ENCODE measurements around the gene CFAP52. TPM values are rescaled to one million over a fixed set of nuclear protein-coding genes. Genes with fewer than 3 reads are reported as not detected.

Gene CFAP52
- total RNA-seq, 1 experiment from 2014 or later: 0.47 TPM

DNA sequence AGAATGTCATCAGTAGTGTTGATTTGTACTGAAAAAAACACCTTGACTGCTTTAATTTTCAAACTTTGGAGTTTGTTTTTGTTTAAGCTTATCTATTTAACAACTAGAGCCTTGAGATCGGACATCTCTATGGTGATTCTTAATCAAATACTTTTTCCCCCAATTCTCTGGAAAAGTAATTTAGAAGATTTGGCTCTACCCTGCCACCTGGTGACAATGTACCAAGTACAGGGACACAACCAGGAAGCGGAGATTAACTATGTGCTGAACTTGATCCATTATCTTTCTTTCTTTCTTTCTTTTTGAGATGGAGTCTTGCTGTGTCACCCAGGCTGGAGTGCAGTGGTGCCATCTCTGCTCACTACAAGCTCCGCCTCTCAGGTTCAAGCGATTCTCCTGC, 99.6 kb downstream of the CFAP52 start:
- peak; percentile 22 for DNase-seq
- no peak overlapping the region for H3K4me3 ChIP-seq (ENCODE audit: low read length)
- no peak for TF ChIP-seq EZH2 (IDR thresholded peaks at IDR 0.05; ENCODE audit: low read length, unreplicated experiment)
- peak; percentile 51 for TF ChIP-seq CTCF (conservative IDR thresholded peaks at IDR 0.05; ENCODE audit: low read depth, low read length)
- peak overlapping the region; percentile 94 for H3K27ac ChIP-seq (ENCODE audit: low read length)
- H3K79me2 ChIP-seq (ENCODE audit: low read length): no peaks in the 10 kb centered on the region
- POLR2A ChIA-PET (ENCODE audit: unreplicated experiment): no interaction called here
- H3K36me3 ChIP-seq (ENCODE audit: low read depth, low read length): peaks cover 12% of the 10 kb centered on the region
- no peak for ATAC-seq
- peaks cover 6% of the 10 kb centered on the region for H3F3A ChIP-seq (ENCODE audit: low read length, unreplicated experiment)
- no peaks in the 10 kb centered on the region for H3K9me2 ChIP-seq (replicated peaks; ENCODE audit: low read length)
- intact Hi-C loops (cut with micrococcal nuclease): loop anchor here (1.0 to 2.0 kb wide), 2 partner anchors 31 to 99 kb away; partner anchors contain the start of gene USP43
- H4K20me1 ChIP-seq (ENCODE audit: low read length): no peaks in the 10 kb centered on the region
- no peaks in the 10 kb centered on the region for H3K27me3 ChIP-seq (ENCODE audit: low read length)
- H3K4me2 ChIP-seq (ENCODE audit: low read length): no peak overlapping the region
- BruUV-seq (replicated peaks): no TSS peak
- peaks cover 19% of the 10 kb centered on the region for H3K4me1 ChIP-seq (ENCODE audit: insufficient read depth, low read length)
- H3K9me3 ChIP-seq (ENCODE audit: low read length): 0 out of 2 replicates have a peak, but pooled peaks cover 7% of the 10 kb centered on the region
- H2AFZ ChIP-seq (ENCODE audit: low read length): no peak overlapping the region
- CTCF ChIA-PET: no interaction called here
- no peak overlapping the region for H3K9ac ChIP-seq (ENCODE audit: low read length)

DNA sequence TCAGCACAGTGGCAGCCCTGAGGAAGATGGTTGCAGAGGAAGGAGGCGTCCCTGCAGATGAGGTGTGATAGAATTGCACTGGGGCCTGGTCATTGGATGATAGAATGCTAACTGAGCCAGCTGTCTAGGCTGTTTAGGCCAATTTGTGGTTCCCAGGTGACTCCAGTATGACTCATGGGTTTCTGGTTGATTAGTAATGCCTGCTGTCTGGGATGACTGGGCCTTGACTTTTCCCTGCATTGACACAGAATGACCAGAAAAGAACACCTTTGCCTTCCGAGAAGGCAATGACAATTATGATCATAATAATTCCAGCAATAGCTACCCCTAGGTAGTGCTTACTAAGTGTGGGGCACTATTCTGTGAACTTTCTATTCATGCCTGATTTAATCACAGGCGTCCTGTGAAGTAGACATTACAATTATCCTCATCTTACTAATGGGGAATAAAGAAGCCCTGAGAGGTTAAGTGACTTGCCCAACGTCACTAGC, 100.4 kb downstream of the CFAP52 start:
- BruUV-seq (replicated peaks): no TSS peak
- CTCF ChIA-PET: no interaction called here
- Histone ChIP-seq H3K27me3 (ENCODE audit: low read length) (no peaks in the 10 kb centered on the region), H2AFZ (ENCODE audit: low read length) (0 out of 2 replicates have a peak overlapping the region, but pooled peaks have one; percentile 18), H3K4me1 (ENCODE audit: insufficient read depth, low read length) (peaks cover 19% of the 10 kb centered on the region), H3K9me2 (replicated peaks; ENCODE audit: low read length) (no peaks in the 10 kb centered on the region), H3K79me2 (ENCODE audit: low read length) (no peaks in the 10 kb centered on the region), H3K36me3 (ENCODE audit: low read depth, low read length) (peaks cover 16% of the 10 kb centered on the region), H4K20me1 (ENCODE audit: low read length) (no peaks in the 10 kb centered on the region), H3K9me3 (ENCODE audit: low read length) (0 out of 2 replicates have a peak, but pooled peaks cover 7% of the 10 kb centered on the region), H3F3A (ENCODE audit: low read length, unreplicated experiment) (peaks cover 6% of the 10 kb centered on the region), H3K9ac (ENCODE audit: low read length) (peak overlapping the region; percentile 68), H3K4me3 (ENCODE audit: low read length) (peak overlapping the region; percentile 26; the same call in 1 of the 2 replicates), H3K27ac (ENCODE audit: low read length) (peak overlapping the region; percentile 94), H3K4me2 (ENCODE audit: low read length) (peak overlapping the region; percentile 79)
- POLR2A ChIA-PET (ENCODE audit: unreplicated experiment): no interaction called here
- intact Hi-C loops (cut with micrococcal nuclease): loop anchor here (1.0 to 2.0 kb wide), 3 partner anchors 29 to 100 kb away; partner anchors contain the start of gene USP43
- ATAC-seq: peak; percentile 96
- TF ChIP-seq EZH2 (IDR thresholded peaks at IDR 0.05; ENCODE audit: low read length, unreplicated experiment): no peak
- TF ChIP-seq EZH2phosphoT487 (IDR thresholded peaks at IDR 0.05; ENCODE audit: borderline replicate concordance, low read length): no peak
- TF ChIP-seq CTCF (conservative IDR thresholded peaks at IDR 0.05; ENCODE audit: low read depth, low read length): no peak
- peak; percentile 94 for DNase-seq

GRCh38 chr17:9677411-9677810, 101.0 kb downstream of the CFAP52 start:
- intact Hi-C loops (cut with micrococcal nuclease): loop anchor here (1.0 to 2.0 kb wide), 2 partner anchors 29 to 33 kb away; partner anchors contain the start of gene USP43
- peak; percentile 61 for ATAC-seq

More at GRCh38 chr17:9677411-9677810, 101.0 kb downstream of the CFAP52 start:
- H3K79me2 ChIP-seq (ENCODE audit: low read length): no peaks in the 10 kb centered on the region
- H3K9ac ChIP-seq (ENCODE audit: low read length): peak overlapping the region; percentile 68
- BruUV-seq (replicated peaks): no TSS peak
- ChIA-PET CTCF (no interaction called here), POLR2A (ENCODE audit: unreplicated experiment) (no interaction called here)
- no peaks in the 10 kb centered on the region for H4K20me1 ChIP-seq (ENCODE audit: low read length)
- no peaks in the 10 kb centered on the region for H3K9me2 ChIP-seq (replicated peaks; ENCODE audit: low read length)
- H2AFZ ChIP-seq (ENCODE audit: low read length): 0 out of 2 replicates have a peak overlapping the region, but pooled peaks have one; percentile 18
- peak overlapping the region; percentile 26; the same call in 1 of the 2 replicates for H3K4me3 ChIP-seq (ENCODE audit: low read length)
- peaks cover 6% of the 10 kb centered on the region for H3F3A ChIP-seq (ENCODE audit: low read length, unreplicated experiment)
- peak overlapping the region; percentile 79 for H3K4me2 ChIP-seq (ENCODE audit: low read length)
- no peaks in the 10 kb centered on the region for H3K27me3 ChIP-seq (ENCODE audit: low read length)
- TF ChIP-seq EZH2 (IDR thresholded peaks at IDR 0.05; ENCODE audit: low read length, unreplicated experiment) (no peak), EZH2phosphoT487 (IDR thresholded peaks at IDR 0.05; ENCODE audit: borderline replicate concordance, low read length) (no peak), CTCF (conservative IDR thresholded peaks at IDR 0.05; ENCODE audit: low read depth, low read length) (no peak)
- 0 out of 2 replicates have a peak, but pooled peaks cover 7% of the 10 kb centered on the region for H3K9me3 ChIP-seq (ENCODE audit: low read length)
- H3K36me3 ChIP-seq (ENCODE audit: low read depth, low read length): peaks cover 17% of the 10 kb centered on the region
- H3K4me1 ChIP-seq (ENCODE audit: insufficient read depth, low read length): peaks cover 19% of the 10 kb centered on the region
- peak overlapping the region; percentile 94 for H3K27ac ChIP-seq (ENCODE audit: low read length)
- DNase-seq: peak; percentile 45
